Left hindlimb (tissue), 1 donor: ENCODE measurements around the gene ANO2.

Source experiments
- DNase-seq: peaks from one replicate; pipeline ENCODE4 v3.0.0-alpha.2; 2018

Gene ANO2

DNA sequence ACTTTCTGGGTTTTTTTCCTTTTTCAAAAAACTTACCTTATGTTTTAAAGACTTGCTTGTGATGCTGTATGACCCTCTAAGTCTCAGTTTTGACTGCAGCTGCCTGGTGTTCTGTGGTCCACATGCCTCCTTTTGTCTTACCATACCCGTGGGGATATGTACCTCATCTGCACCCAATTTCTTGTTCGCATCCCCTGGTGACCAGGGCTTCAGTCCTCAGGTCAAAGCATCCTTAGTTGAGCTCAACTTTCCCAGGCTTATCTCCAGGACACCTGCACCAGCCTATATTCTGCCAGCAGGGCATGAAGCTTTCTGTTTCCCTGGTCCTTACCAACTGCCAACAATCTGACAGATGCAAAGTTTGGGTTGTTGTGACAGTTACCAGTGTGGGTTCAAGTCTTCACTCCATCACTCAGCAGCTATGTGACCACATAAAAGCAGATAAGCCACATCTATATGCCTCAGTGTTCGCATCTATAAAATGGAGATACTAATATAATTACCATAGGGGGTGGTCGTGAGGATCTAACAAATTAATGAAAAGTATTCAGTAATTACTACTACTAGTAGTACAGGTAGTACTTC, 419.2 kb downstream of the ANO2 start:
- DNase-seq = no peak

DNA sequence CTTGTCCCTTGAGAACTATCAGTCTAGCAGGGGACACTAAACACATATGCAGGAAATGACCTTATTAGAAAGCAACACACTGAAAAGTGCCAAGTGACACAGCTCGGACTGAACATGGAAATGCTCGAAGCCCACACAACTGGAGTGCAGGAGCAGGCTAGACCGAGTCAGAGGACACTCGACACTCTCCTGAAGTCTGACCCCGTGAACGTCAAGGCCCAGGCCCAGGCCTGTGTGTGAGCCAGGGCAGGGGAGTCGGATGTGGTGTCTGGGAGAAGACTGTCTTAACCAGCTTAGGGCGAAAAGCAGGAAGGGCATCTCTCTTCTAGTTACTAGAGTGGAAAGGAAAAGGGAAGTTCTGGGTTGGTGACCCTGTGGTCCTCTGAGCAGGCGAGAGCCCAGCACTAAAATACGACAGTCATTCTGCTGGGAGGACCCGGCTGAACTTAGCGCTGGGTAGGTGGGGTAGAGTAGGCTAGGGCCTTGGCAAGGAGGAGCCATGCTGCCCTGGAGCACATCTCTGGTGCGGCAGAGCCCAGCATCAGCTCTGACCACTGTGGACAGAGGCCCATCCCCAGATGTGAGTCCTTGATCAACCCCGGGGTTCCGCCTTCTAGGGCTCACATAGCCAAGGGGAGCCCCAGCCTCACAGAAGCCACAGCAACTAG, 420.2 kb downstream of the ANO2 start:
- no peak for DNase-seq

- DNase-seq = no peak
These were observed 420.8 kb downstream of the ANO2 start for GRCh38 chr12:5524116-5524768.

- no peak for DNase-seq
These were observed 421.5 kb downstream of the ANO2 start for GRCh38 chr12:5523396-5524115.

- no peak for DNase-seq
These were observed 422.4 kb downstream of the ANO2 start for GRCh38 chr12:5522432-5523335.

DNA sequence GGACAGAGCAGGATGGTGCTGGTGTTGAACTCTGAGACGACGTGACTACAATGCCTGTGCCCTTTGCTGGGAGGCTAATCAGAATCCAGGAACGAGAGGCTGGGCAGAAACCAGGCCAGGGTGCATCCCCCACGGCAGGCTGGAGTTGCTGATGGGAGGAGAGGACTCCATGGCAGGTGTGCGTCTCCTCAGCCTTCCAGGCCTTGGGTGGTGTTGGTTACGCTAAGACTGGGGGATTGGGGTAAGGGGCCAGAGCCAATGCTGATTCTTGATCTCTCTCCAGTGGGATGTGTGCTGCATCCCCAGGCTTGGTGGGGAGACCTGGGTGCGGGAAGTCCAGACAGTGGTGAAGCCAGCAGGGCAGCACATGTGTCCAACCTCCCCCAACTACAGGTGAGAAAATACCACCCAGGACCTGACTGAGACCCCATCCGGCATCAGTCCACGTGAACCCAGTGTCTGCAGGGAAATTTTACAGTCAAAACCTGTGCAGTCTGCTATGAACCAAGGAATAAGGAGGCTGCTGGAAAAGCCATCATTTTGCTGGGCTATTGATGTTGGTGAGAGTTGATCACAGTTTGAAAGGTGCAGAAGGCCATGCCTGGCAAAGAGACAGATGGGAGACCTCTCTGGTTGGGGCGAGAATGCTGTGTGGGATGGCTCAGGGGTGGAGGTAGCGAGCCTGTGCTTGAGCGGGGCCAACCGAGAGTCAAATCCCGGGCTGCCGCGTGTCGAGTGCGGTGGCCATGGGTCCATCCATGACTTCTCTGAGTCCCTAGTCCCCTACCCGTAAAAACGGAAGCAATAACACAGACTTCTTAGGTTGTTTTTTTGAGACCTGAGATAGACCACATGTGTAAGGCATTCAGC, 423.4 kb downstream of the ANO2 start:
- no peak for DNase-seq

GRCh38 chr12:5520831-5521230, 424.2 kb downstream of the ANO2 start:
- no peak for DNase-seq

DNA sequence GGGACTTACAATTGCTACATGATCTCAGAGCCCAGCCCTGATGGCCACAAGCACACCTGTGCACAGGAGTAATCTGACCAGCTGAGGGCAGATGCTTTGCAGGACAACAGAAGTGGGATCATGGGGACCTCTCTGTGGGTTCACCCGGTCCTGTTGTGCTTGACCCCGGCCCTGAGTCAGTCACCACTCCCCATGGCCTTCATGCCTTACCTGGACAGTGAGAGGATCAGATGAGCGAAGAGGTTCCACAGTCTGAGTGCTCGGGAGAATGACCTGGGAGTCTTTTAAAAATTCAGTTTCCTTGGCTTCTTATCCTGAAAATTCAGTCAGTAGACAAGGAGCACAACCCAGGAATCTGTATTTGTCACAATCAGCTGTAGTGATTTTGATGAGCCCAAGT, 425.0 kb downstream of the ANO2 start:
- no peak for DNase-seq

GRCh38 chr12:5518584-5519365, 426.3 kb downstream of the ANO2 start:
- no peak for DNase-seq

GRCh38 chr12:5516371-5517241, 428.5 kb downstream of the ANO2 start:
- DNase-seq = no peak

- DNase-seq = no peak
These were observed 429.6 kb downstream of the ANO2 start for GRCh38 chr12:5515458-5515857.

- DNase-seq = no peak
These were observed 430.5 kb downstream of the ANO2 start for GRCh38 chr12:5514545-5514944.

DNA sequence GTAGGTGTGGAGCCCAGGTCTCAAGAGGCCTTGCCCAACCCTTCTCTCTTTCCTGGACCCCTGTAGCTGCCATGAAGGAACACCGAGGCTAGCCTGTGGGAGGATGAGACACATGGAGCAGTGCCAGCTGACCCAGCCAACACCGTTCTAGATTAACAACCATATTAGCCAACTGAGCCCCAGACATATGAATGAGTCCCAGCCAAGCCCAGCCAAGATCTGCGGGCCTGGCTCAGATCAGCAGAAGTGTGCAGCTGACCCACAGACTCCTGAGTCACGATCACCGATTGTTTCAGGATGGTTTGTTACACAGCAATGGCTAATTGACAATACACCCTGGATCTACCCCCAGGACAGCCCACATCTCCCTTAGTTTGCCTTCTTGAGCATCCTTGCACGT, 431.0 kb downstream of the ANO2 start:
- DNase-seq = no peak

GRCh38 chr12:5513406-5513805, 431.7 kb downstream of the ANO2 start:
- DNase-seq = no peak
